HG03025 (cell line): ENCODE results near the gene CDH23.

ENCODE experiments used
- ATAC-seq: cut with Tn5 transposase; IDR thresholded peaks from one replicate; pipeline ENCODE4 v1.9.1; 2021; ENCODE audit warnings: mild to moderate bottlenecking, moderate library complexity; ENCODE audit not compliant: unreplicated experiment, low FRiP score

CDH23 gene

GRCh38 chr10:71693377-71693776, 296.7 kb downstream of the CDH23 start:
- ATAC-seq = no peak

- ATAC-seq = no peak
Observed at GRCh38 chr10:71694039-71694501, 297.4 kb downstream of the CDH23 start.

- peak; percentile 60 for ATAC-seq
Observed at GRCh38 chr10:71694567-71694968, 297.8 kb downstream of the CDH23 start.

GRCh38 chr10:71695502-71696476, 299.1 kb downstream of the CDH23 start:
- no peak for ATAC-seq

- no peak for ATAC-seq
Observed at GRCh38 chr10:71696628-71697326, 300.1 kb downstream of the CDH23 start.

- no peak for ATAC-seq
Observed at GRCh38 chr10:71697938-71698709, 301.4 kb downstream of the CDH23 start.

GRCh38 chr10:71698737-71699136, 302.0 kb downstream of the CDH23 start:
- ATAC-seq = no peak

- ATAC-seq = no peak
Observed at GRCh38 chr10:71700731-71701368, 304.1 kb downstream of the CDH23 start.

GRCh38 chr10:71701496-71702132, 304.9 kb downstream of the CDH23 start:
- no peak for ATAC-seq

GRCh38 chr10:71703577-71703976, 306.9 kb downstream of the CDH23 start:
- no peak for ATAC-seq

- no peak for ATAC-seq
Observed at GRCh38 chr10:71704816-71705215, 308.1 kb downstream of the CDH23 start.

GRCh38 chr10:71705582-71705981, 308.9 kb downstream of the CDH23 start:
- no peak for ATAC-seq

GRCh38 chr10:71706216-71707121, 309.7 kb downstream of the CDH23 start:
- ATAC-seq = no peak

- no peak for ATAC-seq
Observed at GRCh38 chr10:71707240-71707789, 310.6 kb downstream of the CDH23 start.

- ATAC-seq = no peak
Observed at GRCh38 chr10:71708301-71708703, 311.6 kb downstream of the CDH23 start.

GRCh38 chr10:71708897-71709882, 312.5 kb downstream of the CDH23 start:
- no peak for ATAC-seq

GRCh38 chr10:71710519-71710918, 313.8 kb downstream of the CDH23 start:
- no peak for ATAC-seq
